Measurements from ENCODE around the gene HNRNPUL1. TPM values are rescaled to one million over a fixed set of nuclear protein-coding genes. Genes with fewer than 3 reads are reported as not detected.
A peak's percentile ranks its signal among the peaks of the same experiment; 100 is the strongest.

The HNRNPUL1 gene
- total RNA-seq, 2 donors from 2014 or later = 88.8 to 109 TPM

- H3K27me3 ChIP-seq = no peaks in the 10 kb centered on the region
- H3K4me1 ChIP-seq = peaks cover 0 to 21% of the 10 kb centered on the region in 2 donors
- no peak for TF ChIP-seq CTCF (IDR thresholded peaks at IDR 0.05)
- H3K9me3 ChIP-seq = no peaks in the 10 kb centered on the region
- no peak overlapping the region for H3K27ac ChIP-seq
- H3K36me3 ChIP-seq = peaks cover 26% of the 10 kb centered on the region
- no peak overlapping the region for H3K4me3 ChIP-seq
- DNase-seq (ENCODE audit: low spot score) = no peak
These were observed 67.8 kb downstream of the HNRNPUL1 start for GRCh38 chr19:41332000-41332399.

GRCh38 chr19:41332468-41332867, 68.3 kb downstream of the HNRNPUL1 start:
- Histone ChIP-seq H3K4me1 (peaks cover 0 to 16% of the 10 kb centered on the region in 2 donors), H3K36me3 (peaks cover 26% of the 10 kb centered on the region)

GRCh38 chr19:41334793-41335192, 70.6 kb downstream of the HNRNPUL1 start:
- Histone ChIP-seq H3K4me3 (no peak overlapping the region), H3K36me3 (peaks cover 26% of the 10 kb centered on the region), H3K4me1 (no peaks in the 10 kb centered on the region), H3K9me3 (no peaks in the 10 kb centered on the region), H3K27ac (peak overlapping the region in 1 of 2 donors; percentile 23), H3K27me3 (no peaks in the 10 kb centered on the region)
- no peak for DNase-seq (ENCODE audit: low spot score)
- no peak for TF ChIP-seq CTCF (IDR thresholded peaks at IDR 0.05)

More at GRCh38 chr19:41332468-41332867, 68.3 kb downstream of the HNRNPUL1 start:
- Histone ChIP-seq H3K27me3 (no peaks in the 10 kb centered on the region), H3K4me3 (no peak overlapping the region), H3K27ac (no peak overlapping the region), H3K9me3 (no peaks in the 10 kb centered on the region)
- no peak for DNase-seq (ENCODE audit: low spot score)
- TF ChIP-seq CTCF (IDR thresholded peaks at IDR 0.05) = no peak

- no peak for TF ChIP-seq CTCF (IDR thresholded peaks at IDR 0.05)
- H3K27ac ChIP-seq = no peak overlapping the region
- no peaks in the 10 kb centered on the region for H3K27me3 ChIP-seq
- H3K4me3 ChIP-seq = no peak overlapping the region
- H3K9me3 ChIP-seq = no peaks in the 10 kb centered on the region
- peaks cover 26% of the 10 kb centered on the region for H3K36me3 ChIP-seq
- no peak for DNase-seq (ENCODE audit: low spot score)
- no peaks in the 10 kb centered on the region for H3K4me1 ChIP-seq
These were observed 71.3 kb downstream of the HNRNPUL1 start for GRCh38 chr19:41335467-41335866.

- no peak for TF ChIP-seq CTCF (IDR thresholded peaks at IDR 0.05)
- Histone ChIP-seq H3K36me3 (peaks cover 24% of the 10 kb centered on the region), H3K4me3 (no peak overlapping the region), H3K27me3 (no peaks in the 10 kb centered on the region), H3K4me1 (no peaks in the 10 kb centered on the region), H3K9me3 (no peaks in the 10 kb centered on the region), H3K27ac (no peak overlapping the region)
- DNase-seq (ENCODE audit: low spot score) = no peak
These were observed 75.8 kb downstream of the HNRNPUL1 start for GRCh38 chr19:41339936-41340335.
